HG03342 (cell line): ENCODE results near the gene HPSE2.
"Not testable (repeated sequence)": the region's sequence is repeated elsewhere in the genome, so short reads cannot be mapped to it uniquely, and the experiment has no call there.

Experiments used
- ATAC-seq: cut with Tn5 transposase; IDR thresholded peaks from one replicate; pipeline ENCODE4 v1.9.1; 2021; ENCODE audit warnings: mild to moderate bottlenecking, moderate library complexity; ENCODE audit not compliant: unreplicated experiment

The HPSE2 gene

GRCh38 chr10:99170116-99170675 lies 65.5 kb downstream of the HPSE2 start:
- no peak for ATAC-seq

- no peak for ATAC-seq
Observed at GRCh38 chr10:99161165-99161564, 74.5 kb downstream of the HPSE2 start.

- ATAC-seq, result no peak
Observed at GRCh38 chr10:99143651-99144050, 92.0 kb downstream of the HPSE2 start.

- no peak for ATAC-seq
Observed at GRCh38 chr10:99143011-99143410, 92.6 kb downstream of the HPSE2 start.

- not testable (repeated sequence) for ATAC-seq
Observed at GRCh38 chr10:99132897-99133296, 102.8 kb downstream of the HPSE2 start.

- no peak for ATAC-seq
Observed at GRCh38 chr10:99125879-99126278, 109.8 kb downstream of the HPSE2 start.

- no peak for ATAC-seq
Observed at GRCh38 chr10:99124376-99124775, 111.3 kb downstream of the HPSE2 start.

- no peak for ATAC-seq
Observed at GRCh38 chr10:99123851-99124250, 111.8 kb downstream of the HPSE2 start.

- ATAC-seq, result no peak
Observed at GRCh38 chr10:99123336-99123735, 112.3 kb downstream of the HPSE2 start.

GRCh38 chr10:99119258-99119748 lies 116.3 kb downstream of the HPSE2 start:
- no peak for ATAC-seq

GRCh38 chr10:99115703-99116102 lies 119.9 kb downstream of the HPSE2 start:
- no peak for ATAC-seq

GRCh38 chr10:99085358-99085757 lies 150.3 kb downstream of the HPSE2 start:
- ATAC-seq, result no peak

GRCh38 chr10:99084161-99084560 lies 151.5 kb downstream of the HPSE2 start:
- ATAC-seq, result no peak

- ATAC-seq, result no peak
Observed at GRCh38 chr10:99080275-99080945, 155.2 kb downstream of the HPSE2 start.

- no peak for ATAC-seq
Observed at GRCh38 chr10:99062591-99062990, 173.1 kb downstream of the HPSE2 start.

GRCh38 chr10:99058762-99059161 lies 176.9 kb downstream of the HPSE2 start:
- ATAC-seq, result no peak

- ATAC-seq, result no peak
Observed at GRCh38 chr10:99057936-99058690, 177.5 kb downstream of the HPSE2 start.

- ATAC-seq, result no peak
Observed at GRCh38 chr10:99045671-99046070, 190.0 kb downstream of the HPSE2 start.

- ATAC-seq, result no peak
Observed at GRCh38 chr10:99042051-99042771, 193.4 kb downstream of the HPSE2 start.

GRCh38 chr10:99041468-99041867 lies 194.2 kb downstream of the HPSE2 start:
- no peak for ATAC-seq

- ATAC-seq, result no peak
Observed at GRCh38 chr10:99013885-99014284, 221.8 kb downstream of the HPSE2 start.
